Kidney epithelial cell (primary cell): ENCODE measurements around the gene AGL. TPM values are rescaled to one million over a fixed set of nuclear protein-coding genes. Genes with fewer than 3 reads are reported as not detected.

ENCODE experiments used
- total RNA-seq: library from RNA; depleted of rRNA; stranded (reverse); fragments of >200 nt; gene quantifications from 2 replicates; pipeline ENCODE4 v1.2.3, GENCODE V29; 2015

The AGL gene
- total RNA-seq, 1 donor from 2014 or later = 15.4 TPM

Other genes starting within 250 kb of the AGL start
- gene PALMD, start 204.2 kb upstream of the AGL start, total RNA-seq = 0.17 and 0.27 TPM in 2 replicates
- gene FRRS1, start 83.7 kb upstream of the AGL start, total RNA-seq = 1.3 and 2.7 TPM in 2 replicates
- gene SLC35A3, start 119.6 kb downstream of the AGL start, total RNA-seq = 21.9 and 24.1 TPM in 2 replicates